Heart left ventricle (tissue), 16 donors: ENCODE results near the gene LIAS. TPM values are rescaled to one million over a fixed set of nuclear protein-coding genes. Genes with fewer than 3 reads are reported as not detected.

Source experiments
- ATAC-seq, 4 donors: fragments of 200-7000 bp; cut with Tn5 transposase; one replicate each; pipeline ENCODE4 v1.9.1; 2020 to 2022; ENCODE audit warnings: moderate library complexity in 4 of 4, mild to moderate bottlenecking in 3 of 4, moderate number of reproducible peaks in 1 of 4
- DNase-seq, 5 donors: peaks; one replicate each; pipeline ENCODE4 v3.0.0-alpha.2; 2020
- H3K27ac ChIP-seq, 12 donors: fragments of 200-600 bp; sonication (generic) in 4 of 12; one replicate each; pipeline versions ENCODE4 v1.5.0 to v1.8.0; 2016 to 2022; ENCODE audit warnings: mild to moderate bottlenecking in 2 of 12
- H3K27me3 ChIP-seq, 9 donors: fragments of 200-600 bp; sonication (generic) in 2 of 9; one replicate each; pipeline versions ENCODE4 v1.5.1 to v1.8.0; 2016 to 2022; ENCODE audit warnings: mild to moderate bottlenecking in 3 of 9
- H3K36me3 ChIP-seq, 9 donors: fragments of 200-600 bp; sonication (generic) in 2 of 9; one replicate each; pipeline versions ENCODE4 v1.5.0 to v1.8.0; 2018 to 2022; ENCODE audit warnings: mild to moderate bottlenecking in 2 of 9
- H3K4me1 ChIP-seq, 12 donors: fragments of 200-600 bp; sonication (generic) in 4 of 12; one replicate each; pipeline versions ENCODE4 v1.5.0 to v1.8.0; 2016 to 2022; ENCODE audit warnings: mild to moderate bottlenecking in 3 of 12
- H3K4me3 ChIP-seq, 12 donors: fragments of 200-600 bp; sonication (generic) in 4 of 12; one replicate each; pipeline versions ENCODE4 v1.5.0 to v1.8.0; 2017 to 2022; ENCODE audit warnings: mild to moderate bottlenecking in 9 of 12, moderate library complexity in 4 of 12
- H3K9me3 ChIP-seq, 12 donors: fragments of 200-600 bp; sonication (generic) in 4 of 12; one replicate each; pipeline versions ENCODE4 v1.5.0 to v1.8.0; 2016 to 2022; ENCODE audit warnings: mild to moderate bottlenecking in 1 of 12
- CTCF ChIP-seq, 12 donors: fragments of 200-600 bp; sonication (generic) in 4 of 12; IDR thresholded peaks; one replicate each; pipeline versions ENCODE4 v1.5.0 to v1.8.0; 2018 to 2022; ENCODE audit warnings: antibody characterized with exemption in 12 of 12, mild to moderate bottlenecking in 5 of 12
- POLR2A ChIP-seq, 2 donors: fragments of 450-650 bp; IDR thresholded peaks; one replicate each; pipeline ENCODE4 v1.6.1; 2017; ENCODE audit warnings: antibody characterized with exemption in 2 of 2, mild to moderate bottlenecking in 2 of 2, moderate library complexity in 2 of 2
- WGBS, 4 donors: extraction: QIAGEN DNeasy Blood & Tissue Kit in 2 of 4; methylation state at CpG; one replicate each; pipeline versions ENCODE4 v1.1.5 to v1.1.7; 2013 to 2018; 5-methylcytosine and 5-hydroxymethylcytosine counted together
- intact Hi-C, 10 donors: fragments of 100-400 bp; cut with DNase I; formaldehyde crosslinking; loops; one replicate each; pipeline versions ENCODE4 v1.11.1 to v1.14.2; 2022
- polyA plus RNA-seq, 2 donors: library from polyadenylated mRNA; stranded (reverse); fragments of 200-250 nt; gene quantifications; one replicate each; pipeline ENCODE4 v1.2.3, GENCODE V29; 2013
- total RNA-seq, 9 donors: library from RNA; depleted of rRNA in 2 of 9; stranded (reverse); fragments of >200 nt in 2 of 9; fragmentation: NEBNext Ultra II Directional in 3 of 9; extraction: Animal tissue kit (Norgen Biotek cat#: 25700) in 3 of 9; gene quantifications; one replicate each; pipeline versions ENCODE4 v1.1.0 to v1.2.4, GENCODE V29; 2016 to 2023
- donor health status: ischemic (EF 13 %, LVEDD 7.1; RV severe dilation, severe dysfunction).
- donor health status: healthy with polysubstance abuse.
- donor health status: DM: no; HTN: yes; CAD: no.
- donor health status: DM: no; HTN: no; CAD: no.
- donor health status: ischemic (EF 25% LVEDD 6.9; RV normal size, moderate dysfunction).
- donor health status: ischemic (EF 25% LVEDD 5.7; RV mildly dilated, moderate dysfunction).
- donor health status: healthy.
- donor health status: DM: yes; HTN: yes; CAD: no.
- donor health status: ischemic (EF 35%, LVEDD 5.7; RV mildly dilated, moderate dysfunction).
- donor health status: nonischemic (EF 11% LVEDD 7.7; RV severe dilation, severe dysfunction).
- donor health status: DM: yes; HTN: yes; CAD: no.
- donor health status: PGD.
- donor health status: ischemic (EF 29% LVEDD 5.4; RV normal size, mild dysfunction).
- donor health status: nonischemic (EF 23%, LVEDD 6.1; RV moderate dilation, normal function).

Gene LIAS
- total and polyA plus RNA-seq, 11 donors, result 15.8 to 34.4 (median 20.2) TPM

GRCh38 chr4:39452860-39453587 lies 5.8 kb upstream of the LIAS start:
- Histone ChIP-seq H3K4me1 (peaks cover 10 to 27% (median 21%) of the 10 kb centered on the region in 12 donors), H3K27ac (no peak overlapping the region), H3K4me3 (no peak overlapping the region), H3K36me3 (peaks cover 5 to 97% (median 90%) of the 10 kb centered on the region in 9 donors), H3K27me3 (no peaks in the 10 kb centered on the region), H3K9me3 (no peaks in the 10 kb centered on the region)
- 85 to 89% (median 87%) methylated on average over 11 of the region's 11 CpGs for WGBS, 4 donors
- DNase-seq (no peak), ATAC-seq (no peak)
- intact Hi-C loops, result loop anchor here in 2 of 10 donors (10.0 kb wide), 2 partner anchors 72 to 88 kb away; partner anchors contain the start of genes RFC1 (in 1 of the 2) and UGDH (in 1 of the 2)
- TF ChIP-seq POLR2A (IDR thresholded peaks at IDR 0.05), result no peak
- no peak for TF ChIP-seq CTCF (IDR thresholded peaks at IDR 0.05)

GRCh38 chr4:39453738-39454137 lies 5.1 kb upstream of the LIAS start:
- Histone ChIP-seq H3K9me3 (no peaks in the 10 kb centered on the region), H3K4me1 (peaks cover 10 to 29% (median 21%) of the 10 kb centered on the region in 12 donors), H3K4me3 (no peak overlapping the region), H3K27me3 (no peaks in the 10 kb centered on the region), H3K36me3 (peaks cover 5 to 93% (median 86%) of the 10 kb centered on the region in 9 donors), H3K27ac (no peak overlapping the region)
- no peak for ATAC-seq
- DNase-seq, result no peak
- intact Hi-C loops, result loop anchor here in 2 of 10 donors (10.0 kb wide), 2 partner anchors 71 to 89 kb away; partner anchors contain the start of genes RFC1 (in 1 of the 2) and UGDH (in 1 of the 2)
- TF ChIP-seq CTCF (IDR thresholded peaks at IDR 0.05) (no peak), POLR2A (IDR thresholded peaks at IDR 0.05) (no peak)
- 55 to 81% (median 80%) methylated on average over 2 of the region's 2 CpGs for WGBS, 4 donors

GRCh38 chr4:39455486-39455885 lies 3.4 kb upstream of the LIAS start:
- H3K27me3 ChIP-seq, result no peaks in the 10 kb centered on the region
- intact Hi-C loops, result loop anchor here in 4 of 10 donors (5.0 to 10.0 kb wide), 4 partner anchors 69 to 182 kb away; partner anchors contain the start of genes SMIM14 (in 2 of the 4), UGDH (in 2 of the 4) and RFC1 (in 1 of the 4)
- peaks cover 5 to 76% (median 73%) of the 10 kb centered on the region in 9 donors for H3K36me3 ChIP-seq
- no peak overlapping the region for H3K4me3 ChIP-seq
- no peak overlapping the region for H3K27ac ChIP-seq
- no peak for DNase-seq
- TF ChIP-seq CTCF (IDR thresholded peaks at IDR 0.05), result no peak
- TF ChIP-seq POLR2A (IDR thresholded peaks at IDR 0.05), result no peak
- no peaks in the 10 kb centered on the region for H3K9me3 ChIP-seq
- ATAC-seq, result no peak
- 92 to 95% (median 94%) methylated on average over 6 of the region's 6 CpGs for WGBS, 4 donors
- H3K4me1 ChIP-seq, result peaks cover 10 to 37% (median 27%) of the 10 kb centered on the region in 12 donors
